OCI-LY7 (cell line): ENCODE data around the gene LGI4. TPM values are rescaled to one million over a fixed set of nuclear protein-coding genes. Genes with fewer than 3 reads are reported as not detected.

Experiments used
- BruUV-seq: library from RNA; stranded (reverse); fragments of 400-500 nt; replicated peaks from 2 replicates; lab custom pipeline; 2021; lab: Mats Ljungman, UMichigan
- CTCF ChIA-PET: fragments of 300-600 bp; sonication (Branson Sonifier 250); formaldehyde crosslinking; loops from one replicate; lab custom pipeline; 2022; ENCODE audit warnings: antibody characterized with exemption; ENCODE audit not compliant: unreplicated experiment; lab: Charles Lee
- POLR2A ChIA-PET: fragments of 300-600 bp; sonication (Branson Sonifier 250); formaldehyde crosslinking; loops from one replicate; lab custom pipeline; 2022; ENCODE audit warnings: antibody characterized with exemption; lab: Charles Lee
- DNase-seq: peaks from one replicate; pipeline ENCODE4 v3.0.0-alpha.2; 2015; ENCODE audit warnings: low spot score
- H2AFZ ChIP-seq: fragments of 200-600 bp; sonication (generic), shearing (Covaris generic); 2 replicates; pipeline ENCODE4 v1.6.1; 2014; ENCODE audit warnings: mild to moderate bottlenecking, antibody characterized with exemption, low read length, moderate library complexity
- H3K27ac ChIP-seq: fragments of 200-600 bp; sonication (generic); 2 replicates; pipeline ENCODE4 v1.5.1; 2014; ENCODE audit warnings: mixed run types, low read depth, mild to moderate bottlenecking, moderate library complexity, low read length, inconsistent platforms; ENCODE audit not compliant: poor library complexity, severe bottlenecking
- H3K36me3 ChIP-seq: fragments of 200-600 bp; sonication (generic); 2 replicates; pipeline ENCODE4 v1.6.1; 2014; ENCODE audit warnings: mild to moderate bottlenecking, antibody characterized with exemption, low read length, moderate library complexity, mixed read lengths; ENCODE audit not compliant: insufficient read depth
- H3K4me1 ChIP-seq: fragments of 200-600 bp; sonication (generic); 2 replicates; pipeline ENCODE4 v1.5.1; 2014; ENCODE audit warnings: mild to moderate bottlenecking, low read length; ENCODE audit not compliant: insufficient read depth, poor library complexity, severe bottlenecking
- H3K4me2 ChIP-seq: fragments of 200-600 bp; sonication (generic); 2 replicates; pipeline ENCODE4 v1.6.1; 2014; ENCODE audit warnings: mild to moderate bottlenecking, low read length
- H3K4me3 ChIP-seq: fragments of 200-600 bp; sonication (generic); 2 replicates; pipeline ENCODE4 v1.5.1; 2014; ENCODE audit warnings: mild to moderate bottlenecking, low read depth, low read length; ENCODE audit not compliant: poor library complexity, severe bottlenecking
- H3K79me2 ChIP-seq: fragments of 200-600 bp; sonication (generic); 2 replicates; pipeline ENCODE4 v1.6.1; 2016; ENCODE audit warnings: low read depth, mild to moderate bottlenecking, low read length, moderate library complexity, mixed read lengths; ENCODE audit not compliant: insufficient read depth
- H3K9me2 ChIP-seq: fragments of 200-600 bp; sonication (generic); 2 replicates; pipeline ENCODE4 v1.6.1; 2016; ENCODE audit warnings: mild to moderate bottlenecking, low read length, mixed read lengths; ENCODE audit not compliant: insufficient read depth
- H3K9me3 ChIP-seq: fragments of 200-600 bp; sonication (generic); 2 replicates; pipeline ENCODE4 v1.6.1; 2014; ENCODE audit warnings: mild to moderate bottlenecking, mixed run types, low read length, mixed read lengths
- H4K20me1 ChIP-seq: fragments of 200-600 bp; sonication (generic); 2 replicates; pipeline ENCODE4 v1.6.1; 2014; ENCODE audit warnings: mild to moderate bottlenecking, antibody characterized with exemption, low read length, moderate library complexity, mixed read lengths; ENCODE audit not compliant: insufficient read depth
- CTCF ChIP-seq: fragments of 200-600 bp; sonication (generic); conservative IDR thresholded peaks from 2 replicates; pipeline ENCODE4 v1.5.1; 2014; ENCODE audit warnings: mild to moderate bottlenecking, antibody characterized with exemption, low read length, moderate library complexity, mixed read lengths
- EZH2phosphoT487 ChIP-seq: fragments of 200-600 bp; sonication (generic); IDR thresholded peaks from 2 replicates; pipeline ENCODE4 v1.6.1; 2018; ENCODE audit warnings: low read depth, borderline replicate concordance, mild to moderate bottlenecking, mixed run types, antibody characterized with exemption, low read length, moderate library complexity, mixed read lengths
- intact Hi-C: fragments of 100-400 bp; cut with micrococcal nuclease; formaldehyde crosslinking; loops from one replicate; pipeline ENCODE4 v1.10.0; 2022; ENCODE audit not compliant: unreplicated experiment
- total RNA-seq, 2 experiments: library from RNA; depleted of rRNA in 1 of 2; stranded (reverse); fragments of >200 nt in 1 of 2; shearing (Covaris generic) in 1 of 2; gene quantifications; 2 replicates each; pipeline ENCODE4 v1.2.3, GENCODE V29; 2014 to 2022

Gene LGI4
- total RNA-seq, 2 experiments from 2014 or later, result 0.28 to 5.9 TPM

- Histone ChIP-seq H3K9me3 (no peaks in the 10 kb centered on the region), H3K4me1 (peaks cover 33% of the 10 kb centered on the region), H3K4me3 (no peak within 1 kb of the TSS), H2AFZ (no peak within 1 kb of the TSS), H3K27ac (no peak within 1 kb of the TSS), H3K9me2 (no peaks in the 10 kb centered on the region), H3K36me3 (no peaks in the 10 kb centered on the region), H3K79me2 (no peaks in the 10 kb centered on the region), H4K20me1 (no peaks in the 10 kb centered on the region), H3K4me2 (no peak within 1 kb of the TSS)
- intact Hi-C loops, result no loop called here
- no peak for DNase-seq
- ChIA-PET POLR2A (no interaction called here), CTCF (no interaction called here)
- TF ChIP-seq EZH2phosphoT487 (no peak), CTCF (no peak)
- no TSS peak for BruUV-seq
These were observed 3.5 kb upstream of the LGI4 start, which contains the start of gene FXYD1 for GRCh38 chr19:35138305-35138892. Gene FXYD1, plus strand, starts transcription at chr19:35138824. Its CDS starts 1,256 bp downstream, at chr19:35140080.

GRCh38 chr19:35136977-35137702, 2.3 kb upstream of the LGI4 start:
- Histone ChIP-seq H3K4me2 (no peak overlapping the region), H3K4me1 (peaks cover 23% of the 10 kb centered on the region), H3K9me3 (no peaks in the 10 kb centered on the region), H3K36me3 (no peaks in the 10 kb centered on the region), H3K4me3 (no peak overlapping the region), H3K27ac (no peak overlapping the region), H3K79me2 (no peaks in the 10 kb centered on the region), H2AFZ (no peak overlapping the region), H3K9me2 (no peaks in the 10 kb centered on the region), H4K20me1 (no peaks in the 10 kb centered on the region)
- no TSS peak for BruUV-seq
- ChIA-PET POLR2A (interaction anchor here (0.6 to 1.1 kb wide), 2 partner anchors 13 to 67 kb away, joined by 3 to 4 read pairs; no protein-coding TSS in a partner anchor), CTCF (interaction anchor here (0.8 to 2.5 kb wide), 2 partner anchors 50 to 70 kb away, joined by 3 to 16 read pairs; no protein-coding TSS in a partner anchor)
- intact Hi-C loops, result no loop called here
- no peak for TF ChIP-seq EZH2phosphoT487
- no peak for TF ChIP-seq CTCF
- no peak for DNase-seq
